ENCODE data around the gene UROC1.

The UROC1 gene

DNA sequence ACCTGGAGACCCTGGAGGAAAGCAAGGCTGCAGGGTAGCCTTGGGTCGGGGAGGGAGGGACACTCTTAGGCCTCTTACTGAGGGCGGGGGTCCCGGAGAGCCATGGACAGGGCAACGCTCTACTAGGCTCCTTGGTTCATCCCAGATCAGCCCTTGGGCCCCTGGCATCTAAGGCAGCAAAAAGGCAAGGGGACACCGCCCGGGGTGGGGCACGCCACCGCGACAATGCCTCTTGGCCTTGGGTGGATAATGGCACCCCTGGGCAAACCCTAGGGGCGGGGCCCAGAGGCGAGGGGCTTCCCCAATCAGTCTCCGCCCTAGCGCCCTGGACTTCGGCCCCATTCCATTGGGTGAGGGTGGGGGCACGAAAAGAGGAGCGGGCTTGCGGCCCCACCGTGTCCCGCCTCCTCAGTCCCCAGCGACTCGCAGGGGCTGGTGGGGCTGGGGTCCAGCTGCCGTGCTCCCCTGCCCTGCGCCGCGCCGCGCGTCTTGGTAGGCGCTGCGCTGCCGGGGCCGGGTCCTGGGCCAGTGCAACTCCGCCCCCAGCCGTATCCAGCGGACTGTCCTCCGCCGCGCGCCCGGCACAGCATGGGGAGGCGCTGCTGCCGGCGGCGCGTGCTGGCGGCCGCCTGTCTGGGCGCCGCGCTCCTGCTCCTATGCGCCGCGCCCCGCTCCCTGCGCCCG is 6.3 kb upstream of the UROC1 start, which contains the start of gene CHST13:
TSS of gene CHST13 (plus strand) at position 411 of the 684 bp plus-strand sequence. CDS start at position 589, 178 bp downstream.
- Histone ChIP-seq H3K4me1 (ENCODE audit: control insufficient read depth in 2 of 2, insufficient read depth in 1 of 2, low read depth in 1 of 2, low read length in 2 of 2) (peaks cover 3 to 15% of the 10 kb centered on the region in 2 donors), H2BK15ac (ENCODE audit: low read length) (peak within 1 kb of the TSS; percentile 84), H3K4me3 (ENCODE audit: low read length in 2 of 2) (peak within 1 kb of the TSS; percentile 36 to 79), H3K36me3 (replicated peaks in 1 of 2; ENCODE audit: control insufficient read depth in 2 of 2, insufficient read depth in 2 of 2, low read length in 2 of 2) (no peaks in the 10 kb centered on the region), H4K8ac (ENCODE audit: low read depth, low read length) (peak within 1 kb of the TSS; percentile 85), H3K4me2 (ENCODE audit: insufficient read depth, low read length, poor library complexity, severe bottlenecking) (peak within 1 kb of the TSS; percentile 86), H3K27me3 (ENCODE audit: control insufficient read depth in 3 of 3, insufficient read depth in 3 of 3, low read depth in 1 of 3, low read length in 3 of 3) (peaks cover 0 to 80% (median 23%) of the 10 kb centered on the region in 3 experiments), H2BK12ac (ENCODE audit: low read length) (no peak within 1 kb of the TSS), H3K27ac (replicated peaks; ENCODE audit: low read length) (no peak within 1 kb of the TSS), H3K23ac (ENCODE audit: low read depth, low read length, poor library complexity) (peak within 1 kb of the TSS; percentile 22), H3K9me3 (replicated peaks in 1 of 2; ENCODE audit: control insufficient read depth in 2 of 2, insufficient read depth in 1 of 2, low read depth in 1 of 2, low read length in 2 of 2) (no peaks in the 10 kb centered on the region), H2AFZ (ENCODE audit: low read length) (peak within 1 kb of the TSS; percentile 92), H3K9ac (ENCODE audit: low read depth, low read length, poor library complexity) (peak within 1 kb of the TSS; percentile 85), H3K14ac (ENCODE audit: low read length) (peak within 1 kb of the TSS; percentile 76), H4K91ac (ENCODE audit: low read depth, low read length, poor library complexity) (no peak within 1 kb of the TSS), H3K79me1 (ENCODE audit: low read depth, low read length) (peaks cover 2% of the 10 kb centered on the region), H2BK120ac (ENCODE audit: low read depth, low read length) (peak within 1 kb of the TSS; percentile 10), H2BK5ac (ENCODE audit: low read length) (peak within 1 kb of the TSS; percentile 46), H3K18ac (ENCODE audit: low read length) (peak within 1 kb of the TSS; percentile 98), H2AK5ac (ENCODE audit: low read depth, low read length) (peak within 1 kb of the TSS; percentile 16), H3K4ac (ENCODE audit: low read length) (peak within 1 kb of the TSS; percentile 39)
- peak; percentile 56 for DNase-seq (ENCODE audit: low spot score)
- no CpG with 5 or more reads among the region's 56 CpGs for WGBS, 2 donors (ENCODE audit: extremely low coverage in 2 of 2, insufficient read length in 2 of 2, insufficient replicate concordance in 1 of 2)

DNA sequence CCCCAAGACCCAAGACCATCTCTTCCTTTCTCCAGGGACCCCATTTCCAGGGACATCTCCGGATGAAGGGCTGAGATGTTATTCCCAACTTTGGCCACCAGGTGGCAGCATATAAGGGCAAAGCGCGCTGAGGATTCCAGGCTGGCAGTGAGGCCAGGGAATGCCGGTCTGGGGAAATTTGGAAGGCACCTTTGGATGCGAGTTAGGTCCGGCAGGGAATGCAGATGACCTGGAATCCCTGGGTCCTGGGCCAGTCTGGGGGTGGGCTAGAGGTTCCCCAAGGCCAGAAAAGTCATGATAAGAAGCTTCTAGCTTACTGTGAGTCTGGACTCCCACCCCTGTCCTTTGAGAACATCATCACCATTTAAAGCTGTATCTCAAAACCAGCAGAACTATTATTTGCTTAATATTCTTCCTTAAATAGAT is 4.8 kb upstream of the UROC1 start:
- Histone ChIP-seq H2BK15ac (ENCODE audit: low read length) (no peak overlapping the region), H2AK5ac (ENCODE audit: low read depth, low read length) (no peak overlapping the region), H4K91ac (ENCODE audit: low read depth, low read length, poor library complexity) (no peak overlapping the region), H2BK12ac (ENCODE audit: low read length) (peak overlapping the region; percentile 76), H3K18ac (ENCODE audit: low read length) (no peak overlapping the region), H3K79me1 (ENCODE audit: low read depth, low read length) (peaks cover 2% of the 10 kb centered on the region), H3K27me3 (ENCODE audit: control insufficient read depth in 3 of 3, insufficient read depth in 3 of 3, low read depth in 1 of 3, low read length in 3 of 3) (peaks cover 0 to 69% (median 23%) of the 10 kb centered on the region in 3 experiments), H2BK120ac (ENCODE audit: low read depth, low read length) (no peak overlapping the region), H3K23ac (ENCODE audit: low read depth, low read length, poor library complexity) (no peak overlapping the region), H3K4me1 (ENCODE audit: control insufficient read depth in 2 of 2, insufficient read depth in 1 of 2, low read depth in 1 of 2, low read length in 2 of 2) (peaks cover 6 to 19% of the 10 kb centered on the region in 2 donors), H3K27ac (replicated peaks; ENCODE audit: low read length) (no peak overlapping the region), H3K36me3 (replicated peaks in 1 of 2; ENCODE audit: control insufficient read depth in 2 of 2, insufficient read depth in 2 of 2, low read length in 2 of 2) (no peaks in the 10 kb centered on the region), H2AFZ (ENCODE audit: low read length) (no peak overlapping the region), H3K9ac (ENCODE audit: low read depth, low read length, poor library complexity) (no peak overlapping the region), H3K14ac (ENCODE audit: low read length) (no peak overlapping the region), H4K8ac (ENCODE audit: low read depth, low read length) (peak overlapping the region; percentile 67), H3K4me3 (ENCODE audit: low read length in 2 of 2) (no peak overlapping the region), H3K4ac (ENCODE audit: low read length) (no peak overlapping the region), H3K9me3 (replicated peaks in 1 of 2; ENCODE audit: control insufficient read depth in 2 of 2, insufficient read depth in 1 of 2, low read depth in 1 of 2, low read length in 2 of 2) (no peaks in the 10 kb centered on the region), H3K4me2 (ENCODE audit: insufficient read depth, low read length, poor library complexity, severe bottlenecking) (no peak overlapping the region), H2BK5ac (ENCODE audit: low read length) (no peak overlapping the region)
- DNase-seq (ENCODE audit: low spot score) = peak; percentile 74
- no CpG with 5 or more reads among the region's 6 CpGs for WGBS, 2 donors (ENCODE audit: extremely low coverage in 2 of 2, insufficient read length in 2 of 2, insufficient replicate concordance in 1 of 2)

DNA sequence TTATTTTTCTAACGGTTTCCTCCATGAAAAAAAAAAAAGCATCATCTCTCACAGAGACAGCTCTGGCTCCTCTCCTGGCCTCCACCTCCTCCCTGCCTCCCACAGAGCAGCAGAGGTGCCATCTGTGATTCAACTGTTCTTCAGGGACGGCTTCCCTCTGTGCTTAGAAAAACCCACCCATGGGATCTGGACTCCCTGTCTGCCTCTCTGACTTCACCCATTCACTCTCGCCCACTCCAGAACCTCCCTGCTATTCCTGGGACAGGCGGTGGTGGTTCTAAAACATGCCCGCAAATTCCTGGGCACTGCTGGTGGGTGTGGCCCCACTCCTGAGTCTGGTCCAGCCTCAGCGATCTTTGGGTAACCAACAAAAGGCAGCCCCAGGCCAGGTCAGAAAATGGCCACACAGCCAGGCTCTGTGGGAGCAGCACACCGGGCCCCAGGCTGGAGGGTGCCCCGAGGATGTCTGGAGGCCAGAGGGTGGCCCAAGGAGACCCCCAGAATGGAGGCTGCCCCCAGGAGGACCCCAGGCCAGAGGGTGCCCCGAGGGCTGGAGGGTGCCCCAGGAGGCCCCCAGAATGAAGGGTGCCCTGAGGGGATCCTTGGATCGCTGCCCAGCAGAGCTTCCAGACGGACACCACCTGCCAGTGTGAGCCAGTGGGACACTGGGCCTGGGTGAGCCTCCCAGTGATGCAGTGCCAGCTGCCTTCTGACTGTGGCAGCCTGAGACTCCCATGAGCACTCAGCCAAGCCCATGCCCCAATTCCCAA is 3.7 kb upstream of the UROC1 start:
- Histone ChIP-seq H3K4me3 (ENCODE audit: low read length in 2 of 2) (no peak overlapping the region), H4K91ac (ENCODE audit: low read depth, low read length, poor library complexity) (no peak overlapping the region), H3K36me3 (replicated peaks in 1 of 2; ENCODE audit: control insufficient read depth in 2 of 2, insufficient read depth in 2 of 2, low read length in 2 of 2) (no peaks in the 10 kb centered on the region), H2BK5ac (ENCODE audit: low read length) (no peak overlapping the region), H3K27ac (replicated peaks; ENCODE audit: low read length) (no peak overlapping the region), H2AFZ (ENCODE audit: low read length) (no peak overlapping the region), H3K4me1 (ENCODE audit: control insufficient read depth in 2 of 2, insufficient read depth in 1 of 2, low read depth in 1 of 2, low read length in 2 of 2) (peaks cover 6 to 17% of the 10 kb centered on the region in 2 donors), H3K4me2 (ENCODE audit: insufficient read depth, low read length, poor library complexity, severe bottlenecking) (no peak overlapping the region), H2BK12ac (ENCODE audit: low read length) (no peak overlapping the region), H3K9ac (ENCODE audit: low read depth, low read length, poor library complexity) (no peak overlapping the region), H2AK5ac (ENCODE audit: low read depth, low read length) (peak overlapping the region; percentile 31), H3K23ac (ENCODE audit: low read depth, low read length, poor library complexity) (no peak overlapping the region), H3K4ac (ENCODE audit: low read length) (no peak overlapping the region), H2BK120ac (ENCODE audit: low read depth, low read length) (no peak overlapping the region), H3K79me1 (ENCODE audit: low read depth, low read length) (peaks cover 2% of the 10 kb centered on the region), H4K8ac (ENCODE audit: low read depth, low read length) (no peak overlapping the region), H3K9me3 (replicated peaks in 1 of 2; ENCODE audit: control insufficient read depth in 2 of 2, insufficient read depth in 1 of 2, low read depth in 1 of 2, low read length in 2 of 2) (no peaks in the 10 kb centered on the region), H3K14ac (ENCODE audit: low read length) (no peak overlapping the region), H3K18ac (ENCODE audit: low read length) (peak overlapping the region; percentile 41), H3K27me3 (ENCODE audit: control insufficient read depth in 3 of 3, insufficient read depth in 3 of 3, low read depth in 1 of 3, low read length in 3 of 3) (peaks cover 0 to 58% (median 23%) of the 10 kb centered on the region in 3 experiments), H2BK15ac (ENCODE audit: low read length) (no peak overlapping the region)
- DNase-seq (ENCODE audit: low spot score) = no peak
- WGBS, 2 donors (ENCODE audit: extremely low coverage in 2 of 2, insufficient read length in 2 of 2, insufficient replicate concordance in 1 of 2) = no CpG with 5 or more reads among the region's 11 CpGs
